Dendritic cell treated with granulocyte-macrophage colony-stimulating factor and Interleukin-4, amounts not matched to agents 40 ng/mL and 50 ng/mL, for 4 days (primary cell): ENCODE results near the gene TRAF4.
"Not testable (repeated sequence)": the region's sequence is repeated elsewhere in the genome, so short reads cannot be mapped to it uniquely, and the experiment has no call there.

Source experiments
- H3K27ac Mint-ChIP-seq: one replicate; pipeline ENCODE4 v1.8.0; 2022; ENCODE audit warnings: mild to moderate bottlenecking, mixed read lengths
- H3K27me3 Mint-ChIP-seq: one replicate; pipeline ENCODE4 v1.8.0; 2022; ENCODE audit warnings: mild to moderate bottlenecking, mixed read lengths
- H3K36me3 Mint-ChIP-seq: one replicate; pipeline ENCODE4 v1.8.0; 2022; ENCODE audit warnings: low read depth, mixed read lengths
- H3K4me1 Mint-ChIP-seq: one replicate; pipeline ENCODE4 v1.8.0; 2022; ENCODE audit warnings: low read depth, mixed read lengths
- H3K4me3 Mint-ChIP-seq: one replicate; pipeline ENCODE4 v1.8.0; 2022; ENCODE audit warnings: mild to moderate bottlenecking, moderate library complexity, mixed read lengths
- H3K9me3 Mint-ChIP-seq: one replicate; pipeline ENCODE4 v1.8.0; 2022; ENCODE audit warnings: mixed read lengths
- intact Hi-C: fragments of 100-400 bp; cut with micrococcal nuclease; formaldehyde crosslinking; loops from one replicate; pipeline ENCODE4 v1.15.0; 2022

Gene TRAF4

DNA sequence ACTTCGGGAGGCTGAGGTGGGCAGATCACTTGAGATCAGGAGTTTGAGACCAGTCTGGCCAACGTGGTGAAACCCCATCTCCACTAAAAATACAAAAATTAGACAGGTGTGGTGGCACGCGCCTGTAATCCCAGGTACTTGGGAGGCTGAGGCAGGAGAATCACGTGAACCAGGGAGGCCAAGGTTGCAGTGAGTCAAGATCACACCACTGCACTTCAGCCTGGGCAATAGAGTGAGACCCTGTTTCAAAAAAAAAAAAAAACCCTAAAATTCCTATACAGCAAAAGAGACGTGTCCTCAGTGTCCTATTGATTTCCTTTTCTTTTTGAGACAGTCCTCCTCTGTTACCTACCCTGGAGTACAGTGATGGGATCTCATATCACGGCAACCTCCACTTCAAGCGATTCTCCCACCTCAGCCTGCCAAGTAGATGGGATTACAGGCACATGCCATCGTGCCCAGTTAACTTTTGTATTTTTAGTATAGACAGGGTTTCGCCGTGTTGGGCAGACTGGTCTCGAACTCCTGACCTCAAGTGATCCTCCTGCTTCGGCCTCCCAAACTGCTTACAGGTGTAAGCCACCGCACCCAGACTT, 51.1 kb downstream of the TRAF4 start:
- peaks cover 24% of the 10 kb centered on the region for H3K36me3 Mint-ChIP-seq
- not testable (repeated sequence) for H3K4me1 Mint-ChIP-seq, H3K27ac Mint-ChIP-seq, H3K4me3 Mint-ChIP-seq, H3K9me3 Mint-ChIP-seq, H3K27me3 Mint-ChIP-seq
- intact Hi-C loops, result loop anchor here (10.0 kb wide), 1 partner anchor 1000 kb away; no protein-coding TSS in a partner anchor

GRCh38 chr17:28796062-28796461, 52.3 kb downstream of the TRAF4 start:
- intact Hi-C loops, result loop anchor here (10.0 kb wide), 1 partner anchor 999 kb away; no protein-coding TSS in a partner anchor
- Mint-ChIP-seq H3K27me3 (no peaks in the 10 kb centered on the region), H3K4me1 (peaks cover 6% of the 10 kb centered on the region), H3K4me3 (no peak overlapping the region), H3K36me3 (peaks cover 29% of the 10 kb centered on the region), H3K27ac (no peak overlapping the region), H3K9me3 (no peaks in the 10 kb centered on the region)
